ENCODE measurements around the gene NR1I3. TPM values are rescaled to one million over a fixed set of nuclear protein-coding genes. Genes with fewer than 3 reads are reported as not detected.

The NR1I3 gene
- total and polyA plus RNA-seq, 2 of the 13 experiments (the other 11 are each of a cell fraction or from before 2014, with no cell fraction given), result 0.62 to 0.95 TPM

DNA sequence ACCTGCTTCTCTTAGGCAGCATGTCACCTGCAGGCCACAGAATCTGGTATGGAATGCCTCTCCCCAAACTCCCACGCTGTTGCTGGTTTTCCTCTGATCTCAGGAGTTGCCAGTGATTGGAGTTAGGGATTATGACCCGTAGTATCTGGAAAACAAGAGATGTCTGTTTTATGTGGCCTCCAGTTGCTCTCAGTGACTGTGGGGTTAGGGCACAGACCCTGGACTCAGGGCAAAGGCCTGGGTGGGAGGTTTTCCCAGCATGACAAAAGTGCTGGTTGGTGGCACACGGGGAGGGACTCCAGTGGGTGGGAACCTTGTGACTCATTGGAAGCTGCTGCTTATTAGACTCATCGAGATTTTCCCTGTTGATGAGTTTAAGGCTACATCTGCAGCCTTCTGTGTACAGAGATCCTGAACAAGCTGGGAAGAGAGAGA, at the start of gene NR1I3 (continued):
- TF ChIP-seq THYN1 (CRISPR knock-in tag; IDR thresholded peaks at IDR 0.05; ENCODE audit: borderline replicate concordance, low read depth) (no peak), TGIF2 (CRISPR knock-in tag; IDR thresholded peaks at IDR 0.05) (no peak), CBX5 (CRISPR knock-in tag; IDR thresholded peaks at IDR 0.05; ENCODE audit: borderline replicate concordance) (no peak), ZNF570 (CRISPR knock-in tag; IDR thresholded peaks at IDR 0.05; ENCODE audit: borderline replicate concordance) (no peak), MYC (CRISPR knock-in tag; IDR thresholded peaks at IDR 0.05; ENCODE audit: borderline replicate concordance) (no peak), ARHGAP35 (CRISPR knock-in tag; IDR thresholded peaks at IDR 0.05; ENCODE audit: borderline replicate concordance) (no peak), ZGPAT (CRISPR knock-in tag; IDR thresholded peaks at IDR 0.05) (no peak), MEF2D (CRISPR knock-in tag; IDR thresholded peaks at IDR 0.05) (peak; percentile 31; the same call in 1 of the 2 replicates), TAF1 (CRISPR knock-in tag; IDR thresholded peaks at IDR 0.05) (no peak), ZNF558 (CRISPR knock-in tag; IDR thresholded peaks at IDR 0.05; ENCODE audit: borderline replicate concordance) (no peak), ZNF839 (CRISPR knock-in tag; IDR thresholded peaks at IDR 0.05; ENCODE audit: borderline replicate concordance) (no peak), USF2 (IDR thresholded peaks at IDR 0.05; ENCODE audit: low read depth, low read length) (no peak), USF2 (CRISPR knock-in tag; IDR thresholded peaks at IDR 0.05; ENCODE audit: borderline replicate concordance) (no peak), FOXO1 (CRISPR knock-in tag; IDR thresholded peaks at IDR 0.05) (peak; percentile 79; the same call in 1 of the 2 replicates), ZNF17 (CRISPR knock-in tag; IDR thresholded peaks at IDR 0.05) (no peak)
- TF ChIP-seq, protein P1, sequence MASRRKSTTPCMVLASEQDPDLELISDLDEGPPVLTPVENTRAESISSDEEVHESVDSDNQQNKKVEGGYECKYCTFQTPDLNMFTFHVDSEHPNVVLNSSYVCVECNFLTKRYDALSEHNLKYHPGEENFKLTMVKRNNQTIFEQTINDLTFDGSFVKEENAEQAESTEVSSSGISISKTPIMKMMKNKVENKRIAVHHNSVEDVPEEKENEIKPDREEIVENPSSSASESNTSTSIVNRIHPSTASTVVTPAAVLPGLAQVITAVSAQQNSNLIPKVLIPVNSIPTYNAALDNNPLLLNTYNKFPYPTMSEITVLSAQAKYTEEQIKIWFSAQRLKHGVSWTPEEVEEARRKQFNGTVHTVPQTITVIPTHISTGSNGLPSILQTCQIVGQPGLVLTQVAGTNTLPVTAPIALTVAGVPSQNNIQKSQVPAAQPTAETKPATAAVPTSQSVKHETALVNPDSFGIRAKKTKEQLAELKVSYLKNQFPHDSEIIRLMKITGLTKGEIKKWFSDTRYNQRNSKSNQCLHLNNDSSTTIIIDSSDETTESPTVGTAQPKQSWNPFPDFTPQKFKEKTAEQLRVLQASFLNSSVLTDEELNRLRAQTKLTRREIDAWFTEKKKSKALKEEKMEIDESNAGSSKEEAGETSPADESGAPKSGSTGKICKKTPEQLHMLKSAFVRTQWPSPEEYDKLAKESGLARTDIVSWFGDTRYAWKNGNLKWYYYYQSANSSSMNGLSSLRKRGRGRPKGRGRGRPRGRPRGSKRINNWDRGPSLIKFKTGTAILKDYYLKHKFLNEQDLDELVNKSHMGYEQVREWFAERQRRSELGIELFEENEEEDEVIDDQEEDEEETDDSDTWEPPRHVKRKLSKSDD (CRISPR knock-in tag; IDR thresholded peaks at IDR 0.05; ENCODE audit: low read depth), result no peak
- TF ChIP-seq, protein P2, sequence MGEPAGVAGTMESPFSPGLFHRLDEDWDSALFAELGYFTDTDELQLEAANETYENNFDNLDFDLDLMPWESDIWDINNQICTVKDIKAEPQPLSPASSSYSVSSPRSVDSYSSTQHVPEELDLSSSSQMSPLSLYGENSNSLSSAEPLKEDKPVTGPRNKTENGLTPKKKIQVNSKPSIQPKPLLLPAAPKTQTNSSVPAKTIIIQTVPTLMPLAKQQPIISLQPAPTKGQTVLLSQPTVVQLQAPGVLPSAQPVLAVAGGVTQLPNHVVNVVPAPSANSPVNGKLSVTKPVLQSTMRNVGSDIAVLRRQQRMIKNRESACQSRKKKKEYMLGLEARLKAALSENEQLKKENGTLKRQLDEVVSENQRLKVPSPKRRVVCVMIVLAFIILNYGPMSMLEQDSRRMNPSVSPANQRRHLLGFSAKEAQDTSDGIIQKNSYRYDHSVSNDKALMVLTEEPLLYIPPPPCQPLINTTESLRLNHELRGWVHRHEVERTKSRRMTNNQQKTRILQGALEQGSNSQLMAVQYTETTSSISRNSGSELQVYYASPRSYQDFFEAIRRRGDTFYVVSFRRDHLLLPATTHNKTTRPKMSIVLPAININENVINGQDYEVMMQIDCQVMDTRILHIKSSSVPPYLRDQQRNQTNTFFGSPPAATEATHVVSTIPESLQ (CRISPR knock-in tag; conservative IDR thresholded peaks at IDR 0.05), result no peak
